ENCODE measurements around the gene FN1.

Gene FN1

DNA sequence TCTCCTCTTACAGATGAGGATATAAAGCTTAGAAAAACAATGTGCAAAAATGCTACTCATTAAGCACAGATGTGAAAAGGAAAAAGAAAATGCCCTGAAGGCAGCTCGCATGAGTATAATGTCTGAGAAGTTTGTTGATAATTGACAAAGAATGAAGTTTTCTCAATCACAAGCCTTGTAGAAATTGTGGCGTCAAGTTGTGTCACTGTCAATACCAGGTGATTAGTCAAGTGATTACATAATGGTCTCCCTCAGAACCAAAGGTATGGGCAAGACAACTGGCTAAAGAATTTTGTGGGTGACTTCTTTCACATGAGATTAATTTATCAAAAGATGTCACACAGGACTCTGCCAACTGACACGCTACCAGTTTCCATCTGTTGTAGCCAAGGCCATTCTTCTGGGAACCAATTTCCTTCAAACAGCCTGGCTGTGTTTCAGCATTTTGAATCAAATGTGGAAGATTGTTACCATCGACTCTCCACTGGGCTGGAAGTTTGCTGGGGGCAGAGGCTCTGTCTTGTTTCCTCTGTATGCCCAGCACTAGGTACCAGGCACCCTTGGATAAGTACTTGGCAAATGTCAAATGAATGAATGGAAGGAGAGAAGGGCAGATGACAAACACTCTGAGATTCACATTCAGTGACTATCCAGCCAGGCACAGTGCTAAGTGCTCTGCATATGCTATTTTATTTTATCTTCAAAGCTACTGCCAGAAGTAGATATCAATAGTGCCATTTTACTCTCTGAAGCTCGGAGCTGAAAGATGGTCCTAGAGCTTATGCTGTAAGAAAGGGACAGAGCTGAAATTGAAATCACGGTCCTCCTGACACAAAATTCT lies 5.9 kb upstream of the FN1 start:
- DNase-seq: no peak

- DNase-seq: no peak
These were observed 4.2 kb upstream of the FN1 start for GRCh38 chr2:215439980-215440512.

DNA sequence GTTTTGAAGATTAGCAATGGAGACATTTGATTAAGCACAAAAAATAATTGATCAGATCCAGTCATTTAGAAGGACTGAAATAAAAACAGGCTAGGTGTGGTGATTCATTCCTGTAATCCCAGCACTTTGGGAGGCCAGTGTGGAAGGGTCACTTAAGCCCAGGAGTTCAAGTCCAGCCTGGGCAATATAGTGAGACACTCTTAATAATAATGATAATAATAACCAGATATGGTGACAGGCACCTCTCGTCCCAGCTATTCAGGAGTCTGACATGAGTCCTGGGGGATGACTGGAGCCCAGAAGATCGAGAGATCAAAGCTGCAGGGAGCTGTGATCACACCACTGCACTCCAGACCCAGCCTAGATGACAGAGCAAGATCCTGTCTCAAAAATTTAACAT lies 3.5 kb upstream of the FN1 start:
- DNase-seq: no peak

DNA sequence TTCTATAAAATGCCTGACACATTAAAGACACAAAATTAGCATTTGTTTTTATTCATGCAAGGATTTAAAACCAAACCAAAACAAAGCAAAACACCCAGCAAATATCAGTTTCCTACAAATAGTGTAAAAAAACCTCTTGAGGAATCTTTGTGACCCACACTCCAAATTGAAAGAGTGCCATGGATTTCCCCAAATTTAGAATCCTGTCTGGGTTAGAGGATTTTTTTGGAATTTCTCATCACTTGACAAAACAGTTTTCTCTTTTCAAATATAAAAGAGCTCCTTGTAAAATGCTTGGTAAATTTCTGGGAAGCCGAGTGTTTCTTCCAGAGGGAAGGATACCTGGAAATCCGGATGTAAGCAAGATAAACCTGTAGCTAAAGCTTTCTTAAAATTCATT lies 1.7 kb upstream of the FN1 start:
- no peak for DNase-seq

DNA sequence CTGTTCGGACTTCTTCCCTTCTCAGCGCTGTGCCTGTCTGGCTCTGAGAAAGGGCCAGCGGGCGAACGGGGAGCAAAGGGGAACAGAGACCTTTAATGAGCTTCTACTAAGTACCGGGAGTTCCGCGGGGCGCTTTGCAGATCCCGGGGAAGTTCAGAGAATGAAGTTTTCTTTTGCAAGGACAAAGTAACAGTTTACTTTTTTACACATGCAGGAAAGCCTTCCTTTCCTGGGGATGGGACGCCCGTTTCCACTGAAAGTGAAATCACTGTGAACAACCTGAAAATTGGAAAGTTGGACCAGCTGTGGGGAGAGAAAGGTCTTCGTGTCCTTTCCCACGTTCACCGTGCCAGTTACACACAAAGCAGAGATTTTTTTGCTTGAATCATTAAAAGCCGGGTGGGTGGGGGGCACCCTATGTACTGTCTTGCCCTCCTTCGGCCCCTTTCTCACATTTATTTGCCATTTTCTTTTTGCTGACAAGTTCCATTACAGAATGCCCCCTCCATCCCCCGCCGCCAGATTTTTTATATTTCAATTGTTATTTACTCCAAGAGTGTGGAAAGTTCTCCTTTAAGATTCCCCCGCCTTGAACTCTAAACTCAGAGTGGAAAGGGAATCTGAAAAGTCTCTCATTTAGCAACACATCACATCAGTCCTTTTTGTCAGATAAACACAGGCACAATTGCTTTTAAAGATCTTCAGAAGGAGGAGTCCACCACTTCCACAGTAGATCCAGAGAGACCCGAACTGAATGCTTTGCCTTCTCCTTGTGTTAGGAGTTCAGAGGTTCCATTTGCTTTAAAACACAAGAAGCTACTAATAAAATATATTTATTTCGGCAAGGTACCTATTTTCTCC lies 1.1 kb upstream of the FN1 start:
- no peak for DNase-seq

DNA sequence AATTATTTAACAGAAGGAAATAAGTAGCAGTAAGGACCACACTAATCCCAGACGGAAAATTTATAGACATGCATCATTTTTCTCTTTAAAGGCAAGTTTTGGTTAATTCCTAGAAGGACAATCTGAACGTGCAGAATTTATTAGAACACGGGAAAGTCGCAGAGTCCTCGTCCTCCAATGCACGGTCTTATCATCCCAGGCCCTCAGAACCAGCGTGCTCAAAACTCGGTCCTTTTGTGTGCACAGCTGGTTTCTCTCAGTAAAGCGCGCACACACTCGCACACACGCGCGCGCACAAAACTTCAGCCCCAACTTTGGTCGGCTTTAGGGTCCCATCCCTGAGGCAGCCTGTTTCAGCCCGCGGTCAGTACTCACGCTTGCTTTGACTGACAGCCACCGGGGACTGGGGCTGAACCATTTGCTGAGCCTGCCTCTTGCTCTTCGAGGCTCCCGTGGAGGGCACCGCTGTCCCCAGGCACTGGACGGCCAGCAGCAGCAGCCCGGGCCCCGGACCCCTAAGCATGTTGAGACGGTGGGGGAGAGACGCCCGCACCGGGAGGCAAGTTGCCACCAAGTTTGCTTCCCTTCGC lies 493 bp downstream of the FN1 start:
- no peak for DNase-seq

- no peak for DNase-seq
These were observed 1.2 kb downstream of the FN1 start for GRCh38 chr2:215434447-215435279.

DNA sequence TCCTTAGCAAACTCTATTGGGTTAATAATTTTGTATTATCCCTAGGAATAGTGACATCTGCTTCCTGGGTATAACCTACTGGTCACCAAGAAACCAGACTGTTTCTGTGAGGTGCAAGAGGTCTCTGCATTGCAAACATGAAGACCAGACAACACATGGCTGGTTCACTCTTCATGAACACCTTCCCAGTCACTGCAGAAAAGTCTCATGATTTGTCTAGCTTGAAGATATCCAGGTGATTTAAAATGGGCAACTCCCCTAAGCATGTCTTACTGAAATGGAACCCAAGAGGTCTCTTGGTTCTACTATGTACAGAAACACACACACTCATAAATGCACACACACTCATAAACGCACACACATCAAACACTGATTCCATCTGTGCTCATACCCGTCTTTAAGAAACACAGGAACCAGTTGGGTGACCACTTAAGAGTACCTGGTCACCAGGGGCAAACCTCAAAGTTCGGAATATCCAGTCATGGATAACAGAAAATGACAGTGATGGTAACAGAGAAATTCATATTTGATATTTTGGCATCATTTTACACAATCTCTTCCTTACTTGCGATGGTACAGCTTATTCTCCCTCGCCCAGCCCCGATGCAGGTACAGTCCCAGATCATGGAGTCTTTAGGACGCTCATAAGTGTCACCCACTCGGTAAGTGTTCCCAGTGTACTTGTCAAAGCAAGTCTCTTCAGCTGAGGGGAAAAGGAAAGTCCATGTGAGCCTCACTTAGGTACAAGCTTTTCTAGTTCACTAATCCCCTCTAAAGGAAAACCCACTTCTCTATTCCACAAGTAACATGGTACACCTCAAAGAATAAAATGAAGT lies 2.9 kb downstream of the FN1 start:
- no peak for DNase-seq

DNA sequence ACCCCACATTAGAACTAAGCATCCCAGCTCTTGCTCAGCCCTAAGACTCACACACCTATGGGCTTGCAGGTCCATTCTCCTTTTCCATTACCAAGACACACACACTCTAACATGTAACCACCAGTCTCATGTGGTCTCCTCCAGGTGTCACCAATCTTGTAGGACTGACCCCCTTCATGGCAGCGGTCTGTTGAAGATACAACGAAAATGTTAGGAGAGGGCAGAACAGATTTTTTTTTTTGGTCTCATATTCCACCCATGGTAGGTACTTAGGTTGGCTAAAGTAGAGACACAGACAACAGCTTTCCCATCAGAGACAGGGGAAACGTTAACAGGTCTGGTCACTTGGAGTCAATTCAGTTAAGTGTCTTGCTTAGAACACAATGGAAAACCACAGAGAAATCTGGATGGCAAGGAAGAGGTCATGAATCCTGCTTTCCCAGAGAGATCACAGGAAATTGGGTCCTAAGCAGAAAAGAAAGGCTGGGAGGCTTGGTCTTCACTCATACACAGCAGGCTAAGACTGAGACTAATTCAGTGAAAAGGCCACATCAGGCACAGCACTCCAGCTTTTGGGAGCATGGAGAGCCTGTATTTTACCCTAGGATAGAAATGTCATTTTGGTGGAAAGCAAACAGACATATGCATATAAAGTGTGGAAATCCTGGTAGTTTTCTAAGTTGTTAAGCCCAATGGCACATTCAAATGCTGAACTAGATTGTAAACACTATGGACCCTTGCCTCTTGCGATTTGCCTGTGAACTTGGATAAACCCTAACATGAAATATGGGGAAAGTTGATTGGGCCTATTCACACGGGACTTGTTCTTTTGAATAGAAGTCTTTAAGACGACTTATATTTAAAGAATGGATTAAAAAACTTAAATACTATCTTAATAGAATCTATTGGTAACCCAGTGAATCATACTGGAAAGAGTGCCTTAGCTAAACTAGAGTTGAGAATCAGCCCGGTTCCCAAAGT lies 3.8 kb downstream of the FN1 start:
- no peak for DNase-seq

GRCh38 chr2:215431290-215431689 lies 4.6 kb downstream of the FN1 start:
- DNase-seq: no peak

DNA sequence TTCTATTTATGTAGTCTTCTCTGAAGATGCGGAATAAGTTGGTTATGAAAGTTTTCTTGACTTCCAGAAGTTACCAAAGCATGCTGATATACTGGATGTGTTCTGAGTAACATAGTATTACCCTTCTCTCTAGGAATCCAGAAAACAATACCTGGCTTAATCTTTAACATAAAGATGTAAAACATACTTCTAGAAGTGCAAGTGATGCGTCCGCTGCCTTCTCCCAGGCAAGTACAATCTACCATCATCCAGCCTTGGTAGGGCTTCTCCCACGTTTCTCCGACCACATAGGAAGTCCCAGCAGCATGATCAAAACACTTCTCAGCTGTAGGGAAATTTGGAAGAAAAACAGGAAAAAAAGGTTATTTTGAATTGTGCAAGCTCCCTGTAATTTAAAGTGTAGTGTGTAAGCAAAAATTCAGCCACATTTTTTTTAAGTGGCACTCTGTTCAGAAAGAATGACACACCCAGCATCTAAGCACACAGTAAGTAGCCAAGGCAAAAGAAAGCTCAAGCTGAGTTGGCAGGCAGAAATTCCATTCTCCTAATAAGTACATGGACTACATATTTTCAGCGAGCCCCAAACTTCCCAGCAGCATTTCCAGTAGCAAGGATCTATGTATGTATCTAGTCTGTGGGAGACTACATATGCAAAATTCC lies 5.2 kb downstream of the FN1 start:
- no peak for DNase-seq

DNA sequence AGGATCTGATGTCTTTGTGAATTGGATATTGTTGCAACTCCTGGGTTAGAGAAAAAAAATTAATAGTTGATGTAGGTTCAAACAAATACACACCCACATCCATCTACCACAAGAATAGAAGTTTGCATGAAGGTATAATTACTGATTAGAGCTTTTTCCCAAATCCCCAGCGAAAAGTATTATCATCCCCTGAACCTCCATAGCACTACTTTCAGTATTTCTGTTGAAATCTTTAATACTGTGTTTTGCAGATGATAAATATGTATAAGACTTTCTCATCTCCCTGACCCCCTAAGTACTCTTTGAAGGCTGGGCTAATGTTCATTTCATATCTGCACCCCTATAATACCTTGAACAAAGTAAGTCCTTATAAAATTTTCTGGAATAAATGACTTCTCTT lies 6.4 kb downstream of the FN1 start:
- no peak for DNase-seq

- no peak for DNase-seq
These were observed 7.6 kb downstream of the FN1 start for GRCh38 chr2:215428060-215428910.

- DNase-seq: no peak
These were observed 8.3 kb downstream of the FN1 start for GRCh38 chr2:215427585-215427984.

GRCh38 chr2:215425021-215425782 lies 10.7 kb downstream of the FN1 start:
- no peak for DNase-seq

GRCh38 chr2:215423928-215424540 lies 11.8 kb downstream of the FN1 start:
- DNase-seq: no peak

DNA sequence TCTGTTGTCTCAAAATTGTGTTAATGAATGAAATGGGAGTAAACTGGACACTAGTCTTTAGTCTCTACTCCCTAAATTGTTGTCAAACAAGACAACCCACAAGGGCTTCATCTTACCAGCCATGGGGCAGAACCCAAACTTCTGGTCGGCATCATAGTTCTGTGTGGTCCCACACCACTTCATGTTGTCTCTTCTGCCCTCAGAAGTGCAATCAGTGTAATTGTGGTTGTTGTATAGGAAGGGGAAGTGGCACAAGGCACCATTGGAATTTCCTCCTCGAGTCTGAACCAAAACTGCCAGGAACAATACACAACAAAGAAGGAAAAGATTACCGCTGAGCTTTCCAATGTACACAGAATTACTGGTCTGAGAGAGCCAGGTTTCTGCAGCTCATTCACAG lies 12.6 kb downstream of the FN1 start:
- DNase-seq: no peak

Data from T-helper 1 cell (primary cell).